Adrenal gland (tissue), 5 donors: ENCODE results near the gene DMD.

Experiments used
- POLR2A ChIP-seq, 2 donors: fragments of 450-650 bp; IDR thresholded peaks; one replicate each; pipeline ENCODE4 v1.6.1; 2017; ENCODE audit warnings: antibody characterized with exemption in 2 of 2, mild to moderate bottlenecking in 2 of 2, moderate library complexity in 1 of 2
- TF ChIP-seq, protein P1 (sequence below), 6 experiments: fragments of 450-650 bp in 4 of 6; fragments of 200-600 bp in 2 of 6; sonication (generic) in 1 of 6; IDR thresholded peaks; 1 replicate in 5 of 6; 2 replicates in 1 of 6; pipeline versions ENCODE4 v1.5.1 to v1.8.0; 2016 to 2021; ENCODE audit warnings: antibody characterized with exemption in 6 of 6, mild to moderate bottlenecking in 2 of 6, moderate library complexity in 1 of 6
- donor health status: DM: no; HTN: no; CAD: no.

GRCh38 chrX:33218819-33219218, 7.5 kb upstream of the DMD start:
- no peak for TF ChIP-seq POLR2A (IDR thresholded peaks at IDR 0.05)
- TF ChIP-seq, protein P1, sequence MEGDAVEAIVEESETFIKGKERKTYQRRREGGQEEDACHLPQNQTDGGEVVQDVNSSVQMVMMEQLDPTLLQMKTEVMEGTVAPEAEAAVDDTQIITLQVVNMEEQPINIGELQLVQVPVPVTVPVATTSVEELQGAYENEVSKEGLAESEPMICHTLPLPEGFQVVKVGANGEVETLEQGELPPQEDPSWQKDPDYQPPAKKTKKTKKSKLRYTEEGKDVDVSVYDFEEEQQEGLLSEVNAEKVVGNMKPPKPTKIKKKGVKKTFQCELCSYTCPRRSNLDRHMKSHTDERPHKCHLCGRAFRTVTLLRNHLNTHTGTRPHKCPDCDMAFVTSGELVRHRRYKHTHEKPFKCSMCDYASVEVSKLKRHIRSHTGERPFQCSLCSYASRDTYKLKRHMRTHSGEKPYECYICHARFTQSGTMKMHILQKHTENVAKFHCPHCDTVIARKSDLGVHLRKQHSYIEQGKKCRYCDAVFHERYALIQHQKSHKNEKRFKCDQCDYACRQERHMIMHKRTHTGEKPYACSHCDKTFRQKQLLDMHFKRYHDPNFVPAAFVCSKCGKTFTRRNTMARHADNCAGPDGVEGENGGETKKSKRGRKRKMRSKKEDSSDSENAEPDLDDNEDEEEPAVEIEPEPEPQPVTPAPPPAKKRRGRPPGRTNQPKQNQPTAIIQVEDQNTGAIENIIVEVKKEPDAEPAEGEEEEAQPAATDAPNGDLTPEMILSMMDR (IDR thresholded peaks at IDR 0.05), result no peak
